HEK293 (cell line): ENCODE measurements around the gene EEF2KMT.
"Not testable (repeated sequence)": the region's sequence is repeated elsewhere in the genome, so short reads cannot be mapped to it uniquely, and the experiment has no call there.

Experiments used
- CTCF ChIA-PET: fragments of 350-600 bp; formaldehyde crosslinking; extraction: SDS; loops from one replicate; lab custom pipeline; 2021; ENCODE audit warnings: antibody characterized with exemption; lab: Yijun Ruan, JAX
- POLR2A ChIA-PET: fragments of 300-600 bp; formaldehyde crosslinking; extraction: SDS; loops from one replicate; lab custom pipeline; 2020; ENCODE audit warnings: antibody characterized with exemption, inconsistent platforms; lab: Yijun Ruan, JAX
- H3K27ac ChIP-seq: fragments of 200-500 bp; sonication (Bioruptor generic); 2 replicates; pipeline ENCODE4 v1.5.1; 2014; ENCODE audit warnings: low read depth, low read length, control low read depth, inconsistent platforms; ENCODE audit errors: extremely low read depth
- H3K36me3 ChIP-seq, 2 experiments: fragments of 200-500 bp in 1 of 2; sonication (Bioruptor generic) in 1 of 2; 1 replicate in 1 of 2; 2 replicates in 1 of 2; pipeline ENCODE4 v1.5.1; 2014 to 2017; ENCODE audit warnings: inconsistent platforms in 2 of 2, low read length in 2 of 2; ENCODE audit not compliant: control insufficient read depth in 2 of 2, insufficient read depth in 1 of 2
- H3K4me1 ChIP-seq: fragments of 200-500 bp; sonication (Bioruptor generic); 2 replicates; pipeline ENCODE4 v1.5.1; 2014; ENCODE audit warnings: mild to moderate bottlenecking, low read length, inconsistent platforms; ENCODE audit not compliant: control insufficient read depth, insufficient read depth
- H3K4me3 ChIP-seq: 2 replicates; pipeline ENCODE4 v1.5.1; 2011; ENCODE audit warnings: low read depth, mild to moderate bottlenecking, control low read depth, low read length, moderate library complexity
- H3K9me3 ChIP-seq: fragments of 200-500 bp; sonication (Bioruptor generic); 2 replicates; pipeline ENCODE4 v1.5.1; 2014; ENCODE audit warnings: low read depth, low read length, inconsistent platforms; ENCODE audit not compliant: control insufficient read depth, insufficient read depth
- GLIS1 ChIP-seq: fragments of 450-650 bp; formaldehyde crosslinking; IDR thresholded peaks from 2 replicates; pipeline ENCODE4 v1.5.1; 2016; ENCODE audit warnings: missing biosample characterization, missing genetic modification characterization
- MZF1 ChIP-seq: fragments of 450-650 bp; formaldehyde crosslinking; IDR thresholded peaks from 2 replicates; pipeline ENCODE4 v1.5.1; 2017; ENCODE audit warnings: missing biosample characterization, missing genetic modification characterization, borderline replicate concordance
- OSR2 ChIP-seq: fragments of 450-650 bp; formaldehyde crosslinking; IDR thresholded peaks from 2 replicates; pipeline ENCODE4 v1.5.1; 2016; ENCODE audit warnings: missing biosample characterization, missing genetic modification characterization
- ZBTB7A ChIP-seq: fragments of 450-650 bp; formaldehyde crosslinking; IDR thresholded peaks from 2 replicates; pipeline ENCODE4 v1.5.1; 2016; ENCODE audit warnings: low read depth, missing biosample characterization, missing genetic modification characterization
- ZNF112 ChIP-seq: fragments of 450-650 bp; formaldehyde crosslinking; IDR thresholded peaks from 2 replicates; pipeline ENCODE4 v1.5.0; 2017; ENCODE audit warnings: missing biosample characterization, missing genetic modification characterization
- ZNF132 ChIP-seq: fragments of 450-650 bp; formaldehyde crosslinking; IDR thresholded peaks from 2 replicates; pipeline ENCODE4 v1.5.1; 2017; ENCODE audit warnings: missing biosample characterization, missing genetic modification characterization, borderline replicate concordance
- ZNF138 ChIP-seq: fragments of 450-650 bp; formaldehyde crosslinking; IDR thresholded peaks from 2 replicates; pipeline ENCODE4 v1.5.1; 2016; ENCODE audit warnings: missing biosample characterization, missing genetic modification characterization, borderline replicate concordance
- ZNF155 ChIP-seq: fragments of 450-650 bp; formaldehyde crosslinking; IDR thresholded peaks from 2 replicates; pipeline ENCODE4 v1.5.1; 2016; ENCODE audit warnings: missing biosample characterization, missing genetic modification characterization
- ZNF211 ChIP-seq: fragments of 450-650 bp; formaldehyde crosslinking; IDR thresholded peaks from 2 replicates; pipeline ENCODE4 v1.5.1; 2016; ENCODE audit warnings: low read depth, missing biosample characterization, missing genetic modification characterization
- ZNF302 ChIP-seq: fragments of 450-650 bp; formaldehyde crosslinking; IDR thresholded peaks from 2 replicates; pipeline ENCODE4 v1.5.1; 2016; ENCODE audit warnings: missing biosample characterization, missing genetic modification characterization, low read depth
- ZNF426 ChIP-seq: fragments of 450-650 bp; formaldehyde crosslinking; IDR thresholded peaks from 2 replicates; pipeline ENCODE4 v1.5.1; 2017; ENCODE audit warnings: missing biosample characterization, missing genetic modification characterization, mild to moderate bottlenecking, inconsistent platforms, moderate library complexity
- ZNF514 ChIP-seq: fragments of 450-650 bp; formaldehyde crosslinking; IDR thresholded peaks from 2 replicates; pipeline ENCODE4 v1.5.1; 2016; ENCODE audit warnings: missing biosample characterization, missing genetic modification characterization
- ZNF624 ChIP-seq: fragments of 450-650 bp; formaldehyde crosslinking; IDR thresholded peaks from 2 replicates; pipeline ENCODE4 v1.5.1; 2017; ENCODE audit warnings: missing biosample characterization, missing genetic modification characterization
- ZNF654 ChIP-seq: fragments of 450-650 bp; formaldehyde crosslinking; IDR thresholded peaks from 2 replicates; pipeline ENCODE4 v1.5.1; 2016; ENCODE audit warnings: low read depth, missing biosample characterization, missing genetic modification characterization
- ZNF830 ChIP-seq: fragments of 450-650 bp; IDR thresholded peaks from 2 replicates; pipeline ENCODE4 v1.5.0; 2018; ENCODE audit warnings: missing biosample characterization, missing genetic modification characterization, low read depth, mild to moderate bottlenecking, moderate library complexity
- ZSCAN23 ChIP-seq: fragments of 450-650 bp; formaldehyde crosslinking; IDR thresholded peaks from 2 replicates; pipeline ENCODE4 v1.5.1; 2016; ENCODE audit warnings: missing biosample characterization, missing genetic modification characterization
- TF ChIP-seq, protein P1 (sequence below): fragments of 450-650 bp; formaldehyde crosslinking; IDR thresholded peaks from 2 replicates; pipeline ENCODE4 v1.5.1; 2016; ENCODE audit warnings: missing biosample characterization, missing genetic modification characterization
- TF ChIP-seq, protein P2 (sequence below): IDR thresholded peaks from 2 replicates; pipeline ENCODE4 v1.6.1; 2011; ENCODE audit warnings: mild to moderate bottlenecking, low read depth, low read length, borderline replicate concordance
- TF ChIP-seq, protein P3 (sequence below): fragments of 450-650 bp; formaldehyde crosslinking; IDR thresholded peaks from 2 replicates; pipeline ENCODE4 v1.5.1; 2016; ENCODE audit warnings: missing biosample characterization, missing genetic modification characterization
- TF ChIP-seq, protein P4 (sequence below): fragments of 450-650 bp; formaldehyde crosslinking; IDR thresholded peaks from 2 replicates; pipeline ENCODE4 v1.5.1; 2016; ENCODE audit warnings: missing biosample characterization, missing genetic modification characterization, low read depth
- TF ChIP-seq, protein P5 (sequence below): fragments of 450-650 bp; formaldehyde crosslinking; IDR thresholded peaks from 2 replicates; pipeline ENCODE4 v1.5.1; 2016; ENCODE audit warnings: missing biosample characterization, missing genetic modification characterization
- TF ChIP-seq, protein P6 (sequence below): fragments of 450-650 bp; IDR thresholded peaks from 2 replicates; pipeline ENCODE4 v1.5.1; 2018; ENCODE audit warnings: missing biosample characterization, missing genetic modification characterization

Gene EEF2KMT

DNA sequence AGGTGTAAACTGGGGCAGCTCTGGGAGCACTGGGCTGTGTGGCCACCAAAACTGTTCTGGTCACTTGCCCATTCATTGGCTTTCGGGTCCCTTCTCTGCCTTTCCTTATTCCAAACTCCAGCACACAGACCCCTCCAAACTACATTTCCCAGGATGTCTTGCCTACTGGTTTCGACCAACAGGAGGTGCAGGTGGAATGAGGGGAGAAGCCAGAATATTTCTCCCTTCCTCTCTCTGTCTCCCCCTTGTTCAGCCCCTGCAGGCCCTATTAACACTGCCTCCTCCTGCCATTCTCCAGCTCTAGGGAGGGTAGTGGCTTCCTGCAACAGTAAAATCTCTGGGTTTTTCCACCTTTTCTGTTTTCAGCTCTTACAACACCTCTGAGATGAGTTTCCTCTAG is 50.7 kb downstream of the EEF2KMT start (continued):
- TF ChIP-seq, protein P1, sequence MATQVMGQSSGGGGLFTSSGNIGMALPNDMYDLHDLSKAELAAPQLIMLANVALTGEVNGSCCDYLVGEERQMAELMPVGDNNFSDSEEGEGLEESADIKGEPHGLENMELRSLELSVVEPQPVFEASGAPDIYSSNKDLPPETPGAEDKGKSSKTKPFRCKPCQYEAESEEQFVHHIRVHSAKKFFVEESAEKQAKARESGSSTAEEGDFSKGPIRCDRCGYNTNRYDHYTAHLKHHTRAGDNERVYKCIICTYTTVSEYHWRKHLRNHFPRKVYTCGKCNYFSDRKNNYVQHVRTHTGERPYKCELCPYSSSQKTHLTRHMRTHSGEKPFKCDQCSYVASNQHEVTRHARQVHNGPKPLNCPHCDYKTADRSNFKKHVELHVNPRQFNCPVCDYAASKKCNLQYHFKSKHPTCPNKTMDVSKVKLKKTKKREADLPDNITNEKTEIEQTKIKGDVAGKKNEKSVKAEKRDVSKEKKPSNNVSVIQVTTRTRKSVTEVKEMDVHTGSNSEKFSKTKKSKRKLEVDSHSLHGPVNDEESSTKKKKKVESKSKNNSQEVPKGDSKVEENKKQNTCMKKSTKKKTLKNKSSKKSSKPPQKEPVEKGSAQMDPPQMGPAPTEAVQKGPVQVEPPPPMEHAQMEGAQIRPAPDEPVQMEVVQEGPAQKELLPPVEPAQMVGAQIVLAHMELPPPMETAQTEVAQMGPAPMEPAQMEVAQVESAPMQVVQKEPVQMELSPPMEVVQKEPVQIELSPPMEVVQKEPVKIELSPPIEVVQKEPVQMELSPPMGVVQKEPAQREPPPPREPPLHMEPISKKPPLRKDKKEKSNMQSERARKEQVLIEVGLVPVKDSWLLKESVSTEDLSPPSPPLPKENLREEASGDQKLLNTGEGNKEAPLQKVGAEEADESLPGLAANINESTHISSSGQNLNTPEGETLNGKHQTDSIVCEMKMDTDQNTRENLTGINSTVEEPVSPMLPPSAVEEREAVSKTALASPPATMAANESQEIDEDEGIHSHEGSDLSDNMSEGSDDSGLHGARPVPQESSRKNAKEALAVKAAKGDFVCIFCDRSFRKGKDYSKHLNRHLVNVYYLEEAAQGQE (tag by site-specific recombination) = no peak
- TF ChIP-seq ZNF426 (tag by site-specific recombination) (no peak), ZNF302 (tag by site-specific recombination) (no peak), ZBTB7A (tag by site-specific recombination) (no peak), ZNF624 (tag by site-specific recombination) (no peak), ZSCAN23 (tag by site-specific recombination) (no peak)
- TF ChIP-seq, protein P2, sequence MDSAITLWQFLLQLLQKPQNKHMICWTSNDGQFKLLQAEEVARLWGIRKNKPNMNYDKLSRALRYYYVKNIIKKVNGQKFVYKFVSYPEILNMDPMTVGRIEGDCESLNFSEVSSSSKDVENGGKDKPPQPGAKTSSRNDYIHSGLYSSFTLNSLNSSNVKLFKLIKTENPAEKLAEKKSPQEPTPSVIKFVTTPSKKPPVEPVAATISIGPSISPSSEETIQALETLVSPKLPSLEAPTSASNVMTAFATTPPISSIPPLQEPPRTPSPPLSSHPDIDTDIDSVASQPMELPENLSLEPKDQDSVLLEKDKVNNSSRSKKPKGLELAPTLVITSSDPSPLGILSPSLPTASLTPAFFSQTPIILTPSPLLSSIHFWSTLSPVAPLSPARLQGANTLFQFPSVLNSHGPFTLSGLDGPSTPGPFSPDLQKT = no peak

DNA sequence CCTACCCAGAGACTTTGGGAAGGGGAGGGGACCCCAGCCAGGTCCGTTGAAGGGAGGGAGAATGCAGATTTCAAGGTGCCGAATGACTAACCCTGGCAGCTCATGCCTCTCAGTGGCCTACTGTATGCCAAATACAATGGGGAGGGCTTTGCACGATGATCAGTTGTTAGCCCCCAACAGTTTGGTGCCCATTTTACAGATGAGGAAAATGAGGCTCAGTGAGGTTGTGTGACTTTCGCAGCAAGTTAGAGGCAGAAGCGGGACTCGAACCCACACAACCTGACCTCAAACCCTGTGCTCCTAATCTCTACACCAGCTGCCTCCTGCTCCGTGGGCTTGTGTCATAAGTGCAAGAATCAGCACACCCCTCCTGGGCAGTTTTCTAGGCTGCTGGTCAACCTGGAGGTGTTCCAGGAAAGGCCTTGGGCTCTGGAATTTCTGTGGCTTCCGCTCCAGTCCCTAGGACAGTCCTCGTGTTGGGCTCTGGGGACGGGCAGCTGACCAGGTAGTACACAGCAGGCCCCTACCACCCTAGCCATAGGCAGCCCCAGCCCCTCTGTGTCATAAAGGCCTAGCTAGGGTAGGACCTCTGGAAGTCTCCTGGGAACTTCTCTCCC is 52.0 kb downstream of the EEF2KMT start:
- TF ChIP-seq, protein P3, sequence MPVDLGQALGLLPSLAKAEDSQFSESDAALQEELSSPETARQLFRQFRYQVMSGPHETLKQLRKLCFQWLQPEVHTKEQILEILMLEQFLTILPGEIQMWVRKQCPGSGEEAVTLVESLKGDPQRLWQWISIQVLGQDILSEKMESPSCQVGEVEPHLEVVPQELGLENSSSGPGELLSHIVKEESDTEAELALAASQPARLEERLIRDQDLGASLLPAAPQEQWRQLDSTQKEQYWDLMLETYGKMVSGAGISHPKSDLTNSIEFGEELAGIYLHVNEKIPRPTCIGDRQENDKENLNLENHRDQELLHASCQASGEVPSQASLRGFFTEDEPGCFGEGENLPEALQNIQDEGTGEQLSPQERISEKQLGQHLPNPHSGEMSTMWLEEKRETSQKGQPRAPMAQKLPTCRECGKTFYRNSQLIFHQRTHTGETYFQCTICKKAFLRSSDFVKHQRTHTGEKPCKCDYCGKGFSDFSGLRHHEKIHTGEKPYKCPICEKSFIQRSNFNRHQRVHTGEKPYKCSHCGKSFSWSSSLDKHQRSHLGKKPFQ (tag by site-specific recombination) = no peak
- TF ChIP-seq OSR2 (tag by site-specific recombination) (no peak), MZF1 (tag by site-specific recombination) (no peak), ZNF155 (tag by site-specific recombination) (no peak), ZNF132 (tag by site-specific recombination) (no peak), ZNF514 (tag by site-specific recombination) (no peak), GLIS1 (tag by site-specific recombination) (no peak), ZNF112 (no peak), ZNF211 (tag by site-specific recombination) (no peak), ZNF654 (no peak), ZNF138 (no peak), ZNF830 (tag by site-specific recombination) (no peak)
- TF ChIP-seq, protein P4, sequence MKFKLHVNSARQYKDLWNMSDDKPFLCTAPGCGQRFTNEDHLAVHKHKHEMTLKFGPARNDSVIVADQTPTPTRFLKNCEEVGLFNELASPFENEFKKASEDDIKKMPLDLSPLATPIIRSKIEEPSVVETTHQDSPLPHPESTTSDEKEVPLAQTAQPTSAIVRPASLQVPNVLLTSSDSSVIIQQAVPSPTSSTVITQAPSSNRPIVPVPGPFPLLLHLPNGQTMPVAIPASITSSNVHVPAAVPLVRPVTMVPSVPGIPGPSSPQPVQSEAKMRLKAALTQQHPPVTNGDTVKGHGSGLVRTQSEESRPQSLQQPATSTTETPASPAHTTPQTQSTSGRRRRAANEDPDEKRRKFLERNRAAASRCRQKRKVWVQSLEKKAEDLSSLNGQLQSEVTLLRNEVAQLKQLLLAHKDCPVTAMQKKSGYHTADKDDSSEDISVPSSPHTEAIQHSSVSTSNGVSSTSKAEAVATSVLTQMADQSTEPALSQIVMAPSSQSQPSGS (tag by site-specific recombination) = no peak
- TF ChIP-seq, protein P5, sequence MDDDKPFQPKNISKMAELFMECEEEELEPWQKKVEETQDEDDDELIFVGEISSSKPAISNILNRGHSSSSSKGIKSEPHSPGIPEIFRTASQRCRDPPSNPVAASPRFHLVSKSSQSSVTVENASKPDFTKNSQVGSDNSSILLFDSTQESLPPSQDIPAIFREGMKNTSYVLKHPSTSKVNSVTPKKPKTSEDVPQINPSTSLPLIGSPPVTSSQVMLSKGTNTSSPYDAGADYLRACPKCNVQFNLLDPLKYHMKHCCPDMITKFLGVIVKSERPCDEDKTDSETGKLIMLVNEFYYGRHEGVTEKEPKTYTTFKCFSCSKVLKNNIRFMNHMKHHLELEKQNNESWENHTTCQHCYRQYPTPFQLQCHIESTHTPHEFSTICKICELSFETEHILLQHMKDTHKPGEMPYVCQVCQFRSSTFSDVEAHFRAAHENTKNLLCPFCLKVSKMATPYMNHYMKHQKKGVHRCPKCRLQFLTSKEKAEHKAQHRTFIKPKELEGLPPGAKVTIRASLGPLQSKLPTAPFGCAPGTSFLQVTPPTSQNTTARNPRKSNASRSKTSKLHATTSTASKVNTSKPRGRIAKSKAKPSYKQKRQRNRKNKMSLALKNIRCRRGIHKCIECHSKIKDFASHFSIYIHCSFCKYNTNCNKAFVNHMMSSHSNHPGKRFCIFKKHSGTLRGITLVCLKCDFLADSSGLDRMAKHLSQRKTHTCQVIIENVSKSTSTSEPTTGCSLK = no peak
- TF ChIP-seq, protein P6, sequence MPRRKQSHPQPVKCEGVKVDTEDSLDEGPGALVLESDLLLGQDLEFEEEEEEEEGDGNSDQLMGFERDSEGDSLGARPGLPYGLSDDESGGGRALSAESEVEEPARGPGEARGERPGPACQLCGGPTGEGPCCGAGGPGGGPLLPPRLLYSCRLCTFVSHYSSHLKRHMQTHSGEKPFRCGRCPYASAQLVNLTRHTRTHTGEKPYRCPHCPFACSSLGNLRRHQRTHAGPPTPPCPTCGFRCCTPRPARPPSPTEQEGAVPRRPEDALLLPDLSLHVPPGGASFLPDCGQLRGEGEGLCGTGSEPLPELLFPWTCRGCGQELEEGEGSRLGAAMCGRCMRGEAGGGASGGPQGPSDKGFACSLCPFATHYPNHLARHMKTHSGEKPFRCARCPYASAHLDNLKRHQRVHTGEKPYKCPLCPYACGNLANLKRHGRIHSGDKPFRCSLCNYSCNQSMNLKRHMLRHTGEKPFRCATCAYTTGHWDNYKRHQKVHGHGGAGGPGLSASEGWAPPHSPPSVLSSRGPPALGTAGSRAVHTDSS (tag by site-specific recombination) = no peak
- Histone ChIP-seq H3K36me3 (no peaks in the 10 kb centered on the region), H3K9me3 (no peaks in the 10 kb centered on the region), H3K4me3 (no peak overlapping the region), H3K27ac (no peak overlapping the region), H3K4me1 (no peaks in the 10 kb centered on the region; the same call in 1 of the 2 replicates)
- ChIA-PET POLR2A (no interaction called here), CTCF (interaction anchor here (2.2 kb wide), 1 partner anchor 12 kb away, joined by 12 read pairs; no protein-coding TSS in a partner anchor)

DNA sequence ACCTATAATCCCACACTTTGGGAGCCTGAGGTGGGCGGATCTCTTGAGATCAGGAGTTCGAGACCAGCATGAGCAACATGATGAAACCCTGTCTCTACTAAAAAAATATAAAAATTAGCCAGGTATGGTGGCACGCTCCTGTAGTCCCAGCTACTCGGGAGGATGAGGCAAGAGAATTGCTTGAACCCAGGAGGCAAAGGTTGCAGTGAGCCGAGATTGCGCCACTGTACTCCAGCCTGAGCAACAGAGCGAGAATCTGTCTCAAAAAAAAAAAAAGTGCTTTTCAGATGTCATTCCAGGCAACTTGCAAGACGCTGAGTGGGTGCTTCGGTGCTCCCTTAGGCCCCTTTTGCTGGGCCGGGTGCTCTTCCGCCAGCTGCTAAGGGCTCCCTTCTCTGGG is 53.0 kb downstream of the EEF2KMT start:
- H3K27ac ChIP-seq, H3K4me1 ChIP-seq, H3K4me3 ChIP-seq, H3K9me3 ChIP-seq, POLR2A ChIA-PET, H3K36me3 ChIP-seq: not testable (repeated sequence)
- CTCF ChIA-PET = interaction anchor here (0.7 to 2.2 kb wide), 2 partner anchors 13 to 366 kb away, joined by 7 to 12 read pairs; no protein-coding TSS in a partner anchor
